Tibial nerve (tissue), 4 donors: ENCODE measurements around the gene SLC2A8. TPM values are rescaled to one million over a fixed set of nuclear protein-coding genes. Genes with fewer than 3 reads are reported as not detected.

ENCODE experiments used
- DNase-seq, 2 donors: peaks; one replicate each; pipeline ENCODE4 v3.0.0-alpha.2; 2019; ENCODE audit warnings: low spot score in 2 of 2
- H3K27ac ChIP-seq, 4 donors: fragments of 200-600 bp; sonication (generic) in 3 of 4; one replicate each; pipeline ENCODE4 v1.5.1; 2017 to 2019; ENCODE audit warnings: mild to moderate bottlenecking in 1 of 4
- H3K27me3 ChIP-seq, 2 donors: fragments of 200-600 bp; sonication (generic) in 1 of 2; one replicate each; pipeline versions ENCODE4 v1.5.1 to v1.6.0; 2017 to 2019
- H3K36me3 ChIP-seq, 3 donors: fragments of 200-600 bp; sonication (generic); one replicate each; pipeline ENCODE4 v1.5.1; 2018 to 2019
- H3K4me1 ChIP-seq, 4 donors: fragments of 200-600 bp; sonication (generic) in 3 of 4; one replicate each; pipeline ENCODE4 v1.5.1; 2017 to 2019
- H3K4me3 ChIP-seq, 4 donors: fragments of 200-600 bp; sonication (generic) in 3 of 4; one replicate each; pipeline ENCODE4 v1.5.1; 2017 to 2019; ENCODE audit warnings: mild to moderate bottlenecking in 1 of 4, moderate library complexity in 1 of 4
- H3K9me3 ChIP-seq, 4 donors: fragments of 200-600 bp; sonication (generic) in 3 of 4; one replicate each; pipeline ENCODE4 v1.5.1; 2017 to 2019
- EP300 ChIP-seq, 2 donors: sonication (generic); formaldehyde crosslinking; IDR thresholded peaks; one replicate each; pipeline ENCODE4 v1.6.1; 2017; ENCODE audit warnings: antibody characterized with exemption in 2 of 2, mild to moderate bottlenecking in 1 of 2
- POLR2A ChIP-seq, 2 donors: fragments of 450-650 bp; IDR thresholded peaks; one replicate each; pipeline ENCODE4 v1.6.1; 2017; ENCODE audit warnings: antibody characterized with exemption in 2 of 2, mild to moderate bottlenecking in 2 of 2, moderate library complexity in 2 of 2
- WGBS, 2 donors: methylation state at CpG; one replicate each; pipeline ENCODE4 v1.1.5; 2018; 5-methylcytosine and 5-hydroxymethylcytosine counted together
- total RNA-seq, 4 donors: library from RNA; depleted of rRNA; stranded (reverse); fragments of >200 nt; gene quantifications; one replicate each; pipeline ENCODE4 v1.1.0, GENCODE V29; 2016
- TF ChIP-seq, protein P1 (sequence below), 5 experiments: fragments of 200-600 bp in 3 of 5; fragments of 450-650 bp in 2 of 5; sonication (generic) in 3 of 5; IDR thresholded peaks; one replicate each; pipeline ENCODE4 v1.5.1; 2016 to 2019; ENCODE audit warnings: antibody characterized with exemption in 5 of 5, mild to moderate bottlenecking in 3 of 5, moderate library complexity in 2 of 5

SLC2A8 gene
- total RNA-seq, 4 donors from 2014 or later = 30.4 to 46.2 (median 31.7) TPM

DNA sequence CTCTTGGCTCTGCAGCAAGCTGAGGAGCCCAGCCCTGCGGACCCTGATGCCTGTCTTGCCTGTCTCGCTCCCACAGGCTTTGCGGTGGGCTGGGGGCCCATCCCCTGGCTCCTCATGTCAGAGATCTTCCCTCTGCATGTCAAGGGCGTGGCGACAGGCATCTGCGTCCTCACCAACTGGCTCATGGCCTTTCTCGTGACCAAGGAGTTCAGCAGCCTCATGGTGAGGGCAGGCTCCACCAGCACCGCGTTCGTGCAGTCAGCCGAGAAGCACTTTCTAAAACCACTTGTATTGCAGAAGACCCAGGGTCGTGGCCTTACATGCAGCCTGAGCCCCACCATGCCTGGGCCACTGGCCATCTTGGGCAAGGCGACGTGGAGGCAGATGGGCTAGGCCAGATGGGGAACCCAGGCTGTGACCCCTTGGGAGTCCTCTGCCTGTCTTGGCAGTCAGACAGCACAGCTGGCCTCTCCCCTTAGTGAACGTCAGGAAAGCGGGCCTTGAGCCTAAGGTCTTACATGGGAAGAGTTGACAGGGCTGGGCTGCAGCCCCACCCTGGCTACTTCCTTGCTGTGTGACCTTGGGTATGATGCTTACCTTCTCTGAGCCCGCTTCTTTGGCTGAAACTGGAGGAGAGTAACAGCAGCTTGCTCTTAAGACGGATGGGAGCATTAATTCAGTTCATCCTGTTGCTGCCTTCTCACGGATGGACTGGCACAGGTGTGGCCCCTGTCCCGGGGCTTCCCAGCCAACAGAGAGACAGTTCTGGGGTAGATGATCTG is 8.6 kb downstream of the SLC2A8 start:
- no peak for DNase-seq
- 88 to 94% methylated on average over 17 to 19 of the region's 20 CpGs for WGBS, 2 donors
- Histone ChIP-seq H3K36me3 (peaks cover 2 to 70% (median 15%) of the 10 kb centered on the region in 3 donors), H3K4me3 (no peak overlapping the region), H3K9me3 (no peaks in the 10 kb centered on the region), H3K4me1 (no peaks in the 10 kb centered on the region), H3K27me3 (no peaks in the 10 kb centered on the region), H3K27ac (no peak overlapping the region)
- TF ChIP-seq, protein P1, sequence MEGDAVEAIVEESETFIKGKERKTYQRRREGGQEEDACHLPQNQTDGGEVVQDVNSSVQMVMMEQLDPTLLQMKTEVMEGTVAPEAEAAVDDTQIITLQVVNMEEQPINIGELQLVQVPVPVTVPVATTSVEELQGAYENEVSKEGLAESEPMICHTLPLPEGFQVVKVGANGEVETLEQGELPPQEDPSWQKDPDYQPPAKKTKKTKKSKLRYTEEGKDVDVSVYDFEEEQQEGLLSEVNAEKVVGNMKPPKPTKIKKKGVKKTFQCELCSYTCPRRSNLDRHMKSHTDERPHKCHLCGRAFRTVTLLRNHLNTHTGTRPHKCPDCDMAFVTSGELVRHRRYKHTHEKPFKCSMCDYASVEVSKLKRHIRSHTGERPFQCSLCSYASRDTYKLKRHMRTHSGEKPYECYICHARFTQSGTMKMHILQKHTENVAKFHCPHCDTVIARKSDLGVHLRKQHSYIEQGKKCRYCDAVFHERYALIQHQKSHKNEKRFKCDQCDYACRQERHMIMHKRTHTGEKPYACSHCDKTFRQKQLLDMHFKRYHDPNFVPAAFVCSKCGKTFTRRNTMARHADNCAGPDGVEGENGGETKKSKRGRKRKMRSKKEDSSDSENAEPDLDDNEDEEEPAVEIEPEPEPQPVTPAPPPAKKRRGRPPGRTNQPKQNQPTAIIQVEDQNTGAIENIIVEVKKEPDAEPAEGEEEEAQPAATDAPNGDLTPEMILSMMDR (IDR thresholded peaks at IDR 0.05) = no peak
- no peak for TF ChIP-seq EP300 (IDR thresholded peaks at IDR 0.05)
- TF ChIP-seq POLR2A (IDR thresholded peaks at IDR 0.05) = no peak

GRCh38 chr9:127406799-127407491 is 10.0 kb downstream of the SLC2A8 start:
- Histone ChIP-seq H3K36me3 (peaks cover 2 to 56% (median 15%) of the 10 kb centered on the region in 3 donors), H3K27me3 (no peaks in the 10 kb centered on the region), H3K4me3 (no peak overlapping the region), H3K9me3 (no peaks in the 10 kb centered on the region), H3K4me1 (no peaks in the 10 kb centered on the region), H3K27ac (no peak overlapping the region)
- DNase-seq = no peak
- WGBS, 2 donors = 86 to 87% methylated on average over 10 to 12 of the region's 13 CpGs
- TF ChIP-seq, protein P1 (IDR thresholded peaks at IDR 0.05) = no peak
- no peak for TF ChIP-seq POLR2A (IDR thresholded peaks at IDR 0.05)
- no peak for TF ChIP-seq EP300 (IDR thresholded peaks at IDR 0.05)

DNA sequence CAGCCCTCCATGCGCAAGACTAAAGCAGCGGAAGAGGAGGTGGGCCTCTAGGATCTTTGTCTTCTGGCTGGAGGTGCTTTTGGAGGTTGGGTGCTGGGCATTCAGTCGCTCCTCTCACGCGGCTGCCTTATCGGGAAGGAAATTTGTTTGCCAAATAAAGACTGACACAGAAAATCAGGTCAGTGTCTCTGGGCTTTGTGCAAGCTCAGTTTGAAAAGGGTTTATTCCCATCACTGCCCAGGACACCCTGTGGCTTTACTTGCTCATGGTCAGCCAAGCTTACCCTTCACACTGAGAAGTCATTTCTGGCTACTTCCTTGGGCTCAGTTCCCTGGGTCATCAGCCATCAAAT is 10.5 kb downstream of the SLC2A8 start:
- Histone ChIP-seq H3K27ac (no peak overlapping the region), H3K36me3 (peaks cover 2 to 51% (median 15%) of the 10 kb centered on the region in 3 donors), H3K4me3 (no peak overlapping the region), H3K27me3 (no peaks in the 10 kb centered on the region), H3K9me3 (no peaks in the 10 kb centered on the region), H3K4me1 (no peaks in the 10 kb centered on the region)
- WGBS, 2 donors = 79 to 84% methylated on average over 6 of the region's 6 CpGs
- TF ChIP-seq, protein P1 (IDR thresholded peaks at IDR 0.05) = no peak
- TF ChIP-seq POLR2A (IDR thresholded peaks at IDR 0.05) = no peak
- no peak for TF ChIP-seq EP300 (IDR thresholded peaks at IDR 0.05)
- DNase-seq = no peak

- H3K27me3 ChIP-seq = no peaks in the 10 kb centered on the region
- H3K27ac ChIP-seq = peak overlapping the region in 2 of 4 donors; percentile 13 to 26
- 81 to 86% methylated on average over 4 of the region's 4 CpGs for WGBS, 2 donors
- TF ChIP-seq EP300 (IDR thresholded peaks at IDR 0.05) = no peak
- TF ChIP-seq, protein P1 (IDR thresholded peaks at IDR 0.05) = no peak
- no peak for TF ChIP-seq POLR2A (IDR thresholded peaks at IDR 0.05)
- no peaks in the 10 kb centered on the region for H3K4me1 ChIP-seq
- no peak for DNase-seq
- H3K4me3 ChIP-seq = no peak overlapping the region
- H3K9me3 ChIP-seq = no peaks in the 10 kb centered on the region
- H3K36me3 ChIP-seq = peaks cover 0 to 16% (median 2%) of the 10 kb centered on the region in 3 donors
Measured at GRCh38 chr9:127411122-127411521, 14.2 kb downstream of the SLC2A8 start.

GRCh38 chr9:127415141-127415540 is 18.2 kb downstream of the SLC2A8 start:
- TF ChIP-seq POLR2A (IDR thresholded peaks at IDR 0.05) (no peak), EP300 (IDR thresholded peaks at IDR 0.05) (no peak)
- TF ChIP-seq, protein P1 (IDR thresholded peaks at IDR 0.05) = no peak
- DNase-seq = no peak
- Histone ChIP-seq H3K27ac (no peak overlapping the region), H3K36me3 (peaks cover 0 to 3% (median 0%) of the 10 kb centered on the region in 3 donors), H3K4me3 (no peak overlapping the region), H3K4me1 (peaks cover 0 to 15% (median 0%) of the 10 kb centered on the region in 4 donors), H3K9me3 (no peaks in the 10 kb centered on the region), H3K27me3 (no peaks in the 10 kb centered on the region)
- 62 to 77% methylated on average over 4 of the region's 4 CpGs for WGBS, 2 donors
